Activated CD8-positive, alpha-beta memory T cell treated with anti-CD3 and anti-CD28 coated beads for 1 hour (primary cell): ENCODE measurements around the gene B4GALT7.
"Not testable (repeated sequence)": the region's sequence is repeated elsewhere in the genome, so short reads cannot be mapped to it uniquely, and the experiment has no call there.

Experiments used
- DNase-seq, 2 donors: peaks; one replicate each; pipeline ENCODE4 v3.0.0-alpha.2; 2020; ENCODE audit warnings: low read depth in 1 of 2; ENCODE audit errors: extremely low read depth in 1 of 2

The B4GALT7 gene, protein sequence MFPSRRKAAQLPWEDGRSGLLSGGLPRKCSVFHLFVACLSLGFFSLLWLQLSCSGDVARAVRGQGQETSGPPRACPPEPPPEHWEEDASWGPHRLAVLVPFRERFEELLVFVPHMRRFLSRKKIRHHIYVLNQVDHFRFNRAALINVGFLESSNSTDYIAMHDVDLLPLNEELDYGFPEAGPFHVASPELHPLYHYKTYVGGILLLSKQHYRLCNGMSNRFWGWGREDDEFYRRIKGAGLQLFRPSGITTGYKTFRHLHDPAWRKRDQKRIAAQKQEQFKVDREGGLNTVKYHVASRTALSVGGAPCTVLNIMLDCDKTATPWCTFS

DNA sequence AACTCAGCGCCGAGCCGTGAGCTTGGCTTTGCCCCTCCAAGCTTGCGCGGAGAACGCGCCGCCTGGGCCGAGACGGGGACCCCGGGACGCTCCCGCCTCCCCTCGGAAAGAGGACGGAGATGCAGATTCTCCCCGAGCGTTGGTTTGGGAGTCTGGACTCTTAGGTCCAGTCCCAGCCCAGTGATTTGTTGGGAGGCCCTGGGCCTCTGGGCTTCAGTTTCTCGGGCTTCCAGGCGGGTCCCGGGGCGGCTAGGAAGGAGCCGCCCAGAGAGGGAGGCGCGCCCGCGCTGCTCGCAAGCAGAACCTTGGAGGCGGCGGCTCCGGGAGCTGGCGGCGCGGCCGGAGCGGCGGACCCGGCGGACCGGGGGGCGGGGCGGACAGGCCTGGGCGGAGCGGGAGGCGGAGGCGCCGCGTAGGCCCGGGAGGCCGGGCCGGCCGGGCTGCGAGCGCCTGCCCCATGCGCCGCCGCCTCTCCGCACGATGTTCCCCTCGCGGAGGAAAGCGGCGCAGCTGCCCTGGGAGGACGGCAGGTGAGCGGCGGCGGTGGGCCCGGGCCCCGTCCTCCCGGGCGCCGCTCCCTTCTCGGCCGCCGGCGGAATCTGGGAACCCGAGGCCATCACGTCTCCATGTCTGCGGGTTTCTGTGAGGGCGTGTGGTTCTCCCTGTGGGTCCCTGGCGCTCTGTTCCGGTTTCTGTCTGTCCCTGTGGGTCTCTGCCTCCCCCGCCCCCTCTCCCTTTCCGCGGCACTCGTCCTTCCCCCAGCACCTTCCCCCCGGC lies at the start of gene B4GALT7:
Gene B4GALT7 (plus strand): TSS at position 402 of the 777 bp plus-strand sequence. CDS start 79 bp downstream, at position 481.
- peak; percentile 56 to 78 for DNase-seq

DNA sequence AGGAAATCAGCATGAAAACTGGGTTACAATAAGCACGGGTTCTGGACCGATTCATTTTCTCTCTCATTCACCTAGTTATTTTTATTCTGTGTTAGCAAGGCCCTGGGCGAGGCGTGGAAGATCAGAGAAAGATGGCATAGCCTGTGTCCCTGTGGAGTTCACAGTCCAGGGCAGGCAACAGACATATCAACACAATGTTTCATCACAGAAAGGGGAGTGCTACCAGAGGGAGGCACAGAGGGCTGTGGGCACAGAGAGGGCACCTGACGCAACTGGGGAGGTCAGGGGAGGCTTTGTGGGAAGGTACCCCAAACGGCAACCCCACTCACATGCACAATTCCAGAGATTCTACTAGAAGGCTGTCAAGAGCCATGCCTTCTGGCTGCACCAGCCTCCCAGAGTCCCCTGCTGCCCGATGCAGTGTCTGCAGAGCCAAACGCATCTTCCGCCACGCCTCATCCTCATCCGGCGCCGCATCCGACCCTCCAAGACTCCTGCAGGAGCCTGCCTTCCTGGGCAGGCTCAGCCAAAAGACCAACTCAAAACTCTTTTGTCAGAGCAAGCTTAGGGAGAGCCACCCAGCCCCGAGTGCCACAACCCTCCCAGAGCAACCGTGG lies 47.0 kb upstream of the B4GALT7 start:
- DNase-seq, result no peak

DNA sequence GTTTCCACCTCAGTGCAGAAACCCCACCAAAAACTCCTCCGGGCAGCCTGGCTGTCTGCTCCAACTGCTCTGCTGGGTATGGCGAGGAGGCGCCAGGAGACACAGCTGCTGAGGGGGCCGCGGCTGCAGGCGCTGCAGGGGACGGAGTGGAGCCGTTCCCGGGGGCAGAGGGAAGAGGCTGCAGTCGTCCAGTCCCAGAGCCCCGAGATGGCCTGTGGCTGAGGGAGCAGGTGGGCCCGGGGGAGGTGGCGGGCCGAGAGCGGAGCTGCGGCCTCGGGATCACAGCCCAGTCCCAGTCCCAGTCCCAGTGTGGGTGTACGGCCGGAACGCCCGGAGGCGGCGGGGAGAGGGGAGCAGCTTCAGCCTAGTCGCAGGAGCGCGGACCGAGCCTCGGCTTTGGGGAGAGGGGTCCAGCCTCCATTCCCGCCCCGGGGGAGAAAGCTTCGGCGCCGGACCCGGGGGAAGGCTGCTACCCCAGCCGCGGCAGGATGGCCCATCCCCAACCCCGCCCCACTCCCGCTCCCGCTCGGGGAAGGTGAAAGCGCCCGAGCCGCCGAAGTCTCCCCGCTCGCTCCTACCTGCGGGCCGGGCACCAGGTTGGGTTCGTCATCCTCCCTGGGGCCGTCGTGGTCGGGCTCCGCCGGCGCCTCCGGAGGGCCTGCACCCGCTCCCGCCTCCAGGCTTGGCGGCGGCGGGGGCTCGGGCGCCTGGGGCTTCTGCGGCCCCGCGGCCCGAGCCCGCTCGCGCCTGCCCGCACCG lies 46.1 kb upstream of the B4GALT7 start:
- peak in 1 of 2 donors; percentile 12 for DNase-seq

DNA sequence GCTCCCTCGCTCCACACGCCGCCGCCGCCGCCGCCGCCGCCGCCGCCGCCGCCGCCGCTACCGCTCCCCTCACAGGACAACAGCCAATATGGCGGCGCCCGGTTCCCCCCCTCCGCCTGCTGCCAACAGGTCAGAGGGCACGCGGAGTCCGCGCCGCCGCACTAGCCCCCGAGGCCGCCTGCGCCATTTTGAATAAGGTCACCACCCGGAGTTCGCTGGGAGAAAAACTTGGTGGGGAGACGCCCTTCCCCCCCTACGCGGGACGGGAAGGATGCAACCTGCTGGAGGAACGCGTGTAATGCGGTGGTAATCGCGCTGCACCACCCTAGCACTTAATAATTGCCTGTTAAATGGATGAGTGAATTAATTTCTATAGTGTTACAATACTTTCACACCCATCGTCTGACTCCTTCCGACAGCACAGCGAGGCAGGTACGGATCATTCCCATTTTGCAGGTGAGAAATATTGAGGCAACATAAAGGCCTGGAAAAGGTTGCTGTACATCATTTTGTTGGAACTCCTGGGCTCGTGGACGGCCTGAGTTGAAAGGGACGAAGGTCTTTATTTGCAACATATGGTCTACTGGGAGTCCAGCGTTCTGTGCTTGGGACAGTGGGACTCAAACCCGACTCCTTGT lies 45.3 kb upstream of the B4GALT7 start, which contains the start of gene FAM193B:
Gene FAM193B (minus strand): TSS at position 90 of the 638 bp plus-strand sequence. CDS start 105 bp downstream, outside the sequence.
- peak; percentile 86 to 89 for DNase-seq

DNA sequence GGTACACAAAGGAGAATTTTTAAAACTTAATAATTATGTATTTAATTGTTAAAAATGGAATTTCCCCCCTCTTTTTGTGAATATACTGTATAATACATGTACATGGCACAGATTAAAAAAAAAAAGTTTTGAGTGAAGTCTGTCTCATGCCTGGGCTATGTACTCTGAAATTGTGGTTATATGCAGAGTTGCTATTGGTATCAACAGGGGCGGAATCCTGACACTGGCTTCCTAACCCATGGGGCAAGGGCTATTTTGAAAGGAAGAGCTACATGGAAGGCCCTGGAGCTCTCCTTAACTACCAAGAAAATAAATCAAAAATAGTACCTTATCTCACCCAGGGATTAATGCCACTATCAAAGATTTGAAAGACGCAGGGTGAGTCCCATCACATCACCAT lies 44.7 kb upstream of the B4GALT7 start:
- DNase-seq, result no peak

DNA sequence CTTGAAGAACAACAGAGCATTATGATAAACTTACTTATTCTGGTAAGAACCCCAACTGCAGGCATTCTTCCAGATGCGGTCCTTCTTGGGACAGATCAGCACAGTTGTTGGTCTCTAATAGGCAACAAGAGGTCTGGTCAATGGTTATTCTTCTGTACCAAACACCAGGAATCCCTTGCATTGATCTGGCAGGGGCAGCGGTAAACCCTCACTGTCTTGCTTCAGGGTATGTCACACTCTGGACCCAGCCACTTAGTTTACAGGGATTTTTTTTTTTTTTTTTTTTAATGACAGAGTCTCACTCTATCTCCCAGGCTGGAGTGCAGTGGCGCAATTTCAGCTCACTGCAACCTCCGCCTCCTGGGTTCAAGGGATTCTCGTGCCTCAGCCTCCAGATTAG lies 44.3 kb upstream of the B4GALT7 start:
- DNase-seq, result no peak

DNA sequence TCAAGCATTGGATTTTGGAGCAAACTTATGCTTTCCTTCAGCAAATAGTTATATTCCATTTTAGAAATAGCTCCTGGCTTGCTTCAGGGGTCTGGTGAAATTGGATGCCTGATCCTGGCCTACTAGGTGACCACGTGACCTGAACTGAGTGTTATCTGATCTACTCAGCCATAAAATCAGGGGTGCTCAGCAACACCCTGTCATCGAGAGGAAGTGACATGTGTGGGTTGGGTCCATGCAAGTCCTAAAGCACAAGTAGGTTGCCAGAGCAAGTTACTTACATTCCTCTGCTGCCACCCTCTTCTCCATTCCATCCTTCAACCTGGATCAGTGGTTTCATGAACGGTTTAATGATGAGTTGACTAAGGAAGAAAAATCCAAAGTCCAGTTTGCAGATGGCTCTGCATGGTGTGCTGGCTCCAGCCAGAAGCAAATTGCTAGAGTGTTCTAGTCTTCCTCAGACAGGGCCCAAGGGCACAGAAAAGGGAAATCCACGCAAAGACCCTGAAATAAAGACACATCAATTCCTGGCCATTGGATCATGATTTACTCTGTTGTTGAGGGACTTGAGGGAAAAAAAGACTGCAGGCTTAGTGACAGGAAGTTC lies 42.8 kb upstream of the B4GALT7 start:
- DNase-seq, result no peak

DNA sequence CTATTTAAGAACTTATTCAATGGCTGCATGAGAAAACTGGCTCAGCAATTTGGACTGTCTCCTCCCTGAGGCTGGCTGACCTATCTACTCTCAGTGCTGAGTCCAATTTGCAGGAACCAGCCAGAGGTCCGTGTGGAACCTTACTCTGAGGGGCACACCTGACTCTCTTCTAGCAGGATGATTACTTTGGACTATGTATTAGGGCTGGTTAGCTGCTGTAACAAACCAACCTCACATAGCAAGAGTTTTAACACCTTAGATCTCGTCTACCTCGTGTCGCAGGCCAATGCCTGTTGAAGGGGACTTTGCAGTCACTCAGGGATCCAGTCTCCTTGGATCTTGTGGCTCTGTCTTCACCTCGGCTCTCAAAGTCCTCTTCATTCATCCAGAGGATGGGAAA lies 42.1 kb upstream of the B4GALT7 start:
- DNase-seq, result no peak

DNA sequence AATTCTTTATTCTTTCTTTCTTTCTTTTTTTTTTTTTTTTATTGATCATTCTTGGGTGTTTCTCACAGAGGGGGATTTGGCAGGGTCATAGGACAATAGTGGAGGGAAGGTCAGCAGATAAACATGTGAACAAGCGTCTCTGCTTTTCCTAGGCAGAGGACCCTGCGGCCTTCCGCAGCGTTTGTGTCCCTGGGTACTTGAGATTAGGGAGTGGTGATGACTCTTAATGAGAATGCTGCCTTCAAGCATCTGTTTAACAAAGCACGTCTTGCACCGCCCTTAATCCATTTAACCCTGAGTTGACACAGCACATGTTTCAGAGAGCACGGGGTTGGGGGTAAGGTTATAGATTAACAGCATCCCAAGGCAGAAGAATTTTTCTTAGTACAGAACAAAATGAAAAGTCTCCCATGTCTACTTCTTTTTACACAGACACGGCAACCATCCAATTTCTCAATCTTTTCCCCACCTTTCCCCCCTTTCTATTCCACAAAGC lies 40.4 kb upstream of the B4GALT7 start:
- not testable (repeated sequence) for DNase-seq

DNA sequence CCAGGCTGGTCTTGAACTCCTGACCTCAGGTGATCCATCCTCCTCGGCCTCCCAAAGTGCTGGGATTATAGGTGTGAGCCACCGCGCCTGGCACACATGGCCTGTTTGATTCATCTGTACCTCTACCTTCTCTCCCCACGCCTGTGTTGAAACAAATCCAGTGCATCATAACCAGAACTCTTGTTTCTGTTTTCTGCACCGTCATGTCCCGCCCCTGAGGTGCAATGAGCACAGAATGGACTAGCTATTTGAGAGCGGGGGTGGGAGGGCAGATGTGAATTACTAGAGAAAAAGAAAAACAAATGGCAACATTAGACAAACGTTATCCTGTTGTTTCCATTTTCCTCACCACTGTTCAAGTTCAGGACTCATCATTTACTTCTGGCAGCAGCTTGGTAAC lies 34.9 kb upstream of the B4GALT7 start:
- no peak for DNase-seq

DNA sequence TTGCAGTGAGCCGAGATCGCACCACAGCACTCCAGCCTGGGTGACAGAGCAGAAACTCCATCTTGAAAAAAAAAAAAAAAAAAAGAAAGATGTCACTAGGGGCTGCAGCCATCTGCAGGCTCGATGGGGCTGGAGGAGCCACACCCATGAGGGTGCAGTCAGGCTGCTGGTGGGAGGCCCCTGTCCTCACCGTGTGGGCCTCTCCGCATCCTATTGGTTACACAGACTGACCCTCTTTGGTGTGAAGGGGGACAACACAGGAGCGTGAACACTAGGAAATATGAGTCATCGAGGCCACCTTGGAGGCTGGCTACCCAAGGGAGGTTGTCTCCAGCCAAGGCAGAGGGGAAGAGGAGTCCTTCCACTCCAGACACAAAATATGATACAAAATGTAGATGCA lies 31.6 kb upstream of the B4GALT7 start:
- no peak for DNase-seq

DNA sequence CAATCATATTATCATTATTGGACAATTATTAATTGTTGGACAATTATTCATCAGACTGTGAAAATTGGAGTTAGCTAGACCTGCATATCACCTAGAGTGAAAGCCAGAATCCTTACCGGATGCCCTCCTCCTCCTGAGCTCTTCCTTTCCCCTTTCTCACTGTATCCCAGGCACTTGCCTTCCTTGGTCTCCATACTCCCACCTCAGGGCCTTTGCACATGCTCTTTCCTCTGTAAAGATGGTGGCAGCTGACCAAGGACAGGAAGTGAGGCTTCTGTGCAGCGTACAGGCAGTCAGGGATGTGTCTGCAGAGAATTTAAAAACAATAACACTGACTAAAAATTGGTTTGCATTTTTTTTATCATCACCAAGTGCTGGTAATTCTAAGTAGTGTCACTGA lies 30.0 kb upstream of the B4GALT7 start:
- DNase-seq, result no peak

DNA sequence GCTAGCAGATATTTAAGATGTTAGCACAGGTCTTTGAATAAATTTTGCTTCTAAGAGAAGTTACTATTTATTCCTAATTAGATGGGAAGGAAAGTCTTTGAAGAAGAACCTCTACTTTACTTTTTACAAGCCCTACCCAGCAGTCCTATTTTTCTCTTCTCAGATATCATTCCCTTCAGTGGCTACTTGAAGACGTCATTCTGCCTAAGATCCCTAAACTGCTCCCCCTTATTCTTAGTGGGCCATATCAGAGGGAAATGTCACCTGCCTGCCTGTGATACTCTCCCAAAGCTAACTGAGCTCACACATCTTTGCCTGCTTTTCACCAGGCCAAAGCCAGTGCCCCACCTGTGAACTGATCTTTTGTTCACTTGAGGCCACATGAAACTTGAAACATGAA lies 24.4 kb upstream of the B4GALT7 start:
- DNase-seq, result no peak

DNA sequence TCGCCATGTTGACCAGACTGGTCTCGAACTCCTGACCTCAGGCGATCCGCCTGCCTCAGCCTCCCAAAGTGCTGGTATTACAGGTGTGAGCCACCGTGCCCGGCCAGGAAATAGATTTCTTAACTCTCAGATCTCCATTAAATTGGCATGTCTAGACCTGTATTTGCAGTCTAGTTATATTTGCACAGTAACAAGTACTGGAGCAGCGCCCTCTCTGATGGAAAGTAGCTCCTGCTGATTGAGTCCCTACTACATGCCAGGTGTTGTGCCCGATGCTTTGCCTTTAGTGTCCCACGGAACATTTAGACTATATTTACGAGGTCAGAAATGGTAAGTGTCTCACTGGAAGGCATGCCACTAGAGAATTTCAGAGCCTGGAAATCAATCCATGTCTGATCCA lies 23.8 kb upstream of the B4GALT7 start:
- no peak for DNase-seq

DNA sequence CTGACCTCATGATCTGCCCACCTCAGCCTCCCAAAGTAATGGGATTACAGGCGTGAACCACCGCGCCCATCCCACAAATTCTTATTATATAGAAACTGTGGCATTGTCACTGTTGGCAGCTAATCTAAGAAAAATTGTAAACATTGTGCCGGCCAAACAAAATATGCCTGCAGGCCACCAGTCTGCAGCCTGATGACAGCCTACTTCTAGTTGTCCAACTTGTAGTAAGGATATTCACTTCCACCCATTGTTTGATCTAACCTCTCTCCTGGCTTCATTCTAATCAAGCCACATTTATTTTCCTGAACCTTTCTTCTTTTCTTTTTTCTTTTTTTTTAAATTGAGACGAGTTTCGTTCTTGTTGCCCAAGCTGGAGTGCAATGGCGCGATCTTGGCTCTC lies 21.6 kb upstream of the B4GALT7 start:
- no peak for DNase-seq

DNA sequence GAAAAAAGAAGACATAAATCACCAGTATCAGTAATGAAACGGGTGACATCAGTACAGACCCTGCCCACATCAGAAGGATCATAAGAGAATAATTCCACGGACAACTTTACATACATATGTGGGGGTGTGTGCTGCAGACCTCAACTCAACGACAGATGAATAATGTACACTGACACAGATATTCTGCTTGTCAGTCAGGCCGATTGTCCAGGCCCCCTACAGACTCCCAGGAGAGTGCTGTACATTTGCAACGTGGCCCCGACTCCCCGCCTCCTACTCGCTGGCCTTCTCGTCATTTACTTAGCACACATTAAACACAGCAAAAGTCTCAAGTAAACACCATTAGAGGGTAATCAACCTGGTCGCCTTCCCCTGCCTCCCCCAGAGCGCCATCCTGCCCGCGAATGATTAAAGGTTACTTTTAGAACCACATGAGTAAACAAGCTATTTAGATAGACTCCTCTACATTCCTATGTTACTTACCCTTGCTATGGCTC lies 11.5 kb upstream of the B4GALT7 start:
- DNase-seq, result no peak

DNA sequence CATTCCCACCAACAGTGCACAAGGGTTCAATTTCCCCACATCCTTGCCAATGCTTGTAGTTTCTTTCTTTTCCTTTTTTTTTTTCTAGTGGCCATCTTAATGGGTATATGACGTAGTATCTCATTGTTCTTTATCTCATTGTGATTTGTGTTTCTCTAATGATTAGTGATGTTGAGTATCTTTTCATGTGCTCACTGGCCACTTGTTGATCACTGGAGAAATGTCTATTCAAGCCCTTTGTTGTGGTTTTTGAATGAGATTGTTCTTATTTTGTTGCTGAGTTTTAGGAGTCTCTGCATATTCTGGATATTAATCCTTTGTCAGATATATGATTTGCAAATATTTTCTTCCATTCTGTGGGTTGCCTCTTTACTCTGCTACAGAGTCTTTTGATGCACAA lies 9.5 kb upstream of the B4GALT7 start:
- DNase-seq, result no peak

DNA sequence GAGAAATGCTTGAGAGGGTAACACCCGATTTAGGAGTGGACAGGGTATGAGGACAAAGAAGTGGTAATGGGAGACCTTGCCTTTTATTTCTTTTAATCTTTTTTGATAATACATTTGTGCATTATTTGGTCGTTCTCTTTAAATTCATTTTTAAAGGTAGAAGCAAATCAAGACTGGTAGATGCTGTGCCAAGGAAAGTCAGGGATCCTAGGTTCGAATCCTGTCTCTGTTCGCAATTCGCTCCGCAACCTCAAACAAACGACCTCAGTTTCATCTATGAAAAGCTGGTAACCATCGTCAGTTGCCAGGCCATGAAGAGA lies 8.3 kb upstream of the B4GALT7 start:
- DNase-seq, result no peak

DNA sequence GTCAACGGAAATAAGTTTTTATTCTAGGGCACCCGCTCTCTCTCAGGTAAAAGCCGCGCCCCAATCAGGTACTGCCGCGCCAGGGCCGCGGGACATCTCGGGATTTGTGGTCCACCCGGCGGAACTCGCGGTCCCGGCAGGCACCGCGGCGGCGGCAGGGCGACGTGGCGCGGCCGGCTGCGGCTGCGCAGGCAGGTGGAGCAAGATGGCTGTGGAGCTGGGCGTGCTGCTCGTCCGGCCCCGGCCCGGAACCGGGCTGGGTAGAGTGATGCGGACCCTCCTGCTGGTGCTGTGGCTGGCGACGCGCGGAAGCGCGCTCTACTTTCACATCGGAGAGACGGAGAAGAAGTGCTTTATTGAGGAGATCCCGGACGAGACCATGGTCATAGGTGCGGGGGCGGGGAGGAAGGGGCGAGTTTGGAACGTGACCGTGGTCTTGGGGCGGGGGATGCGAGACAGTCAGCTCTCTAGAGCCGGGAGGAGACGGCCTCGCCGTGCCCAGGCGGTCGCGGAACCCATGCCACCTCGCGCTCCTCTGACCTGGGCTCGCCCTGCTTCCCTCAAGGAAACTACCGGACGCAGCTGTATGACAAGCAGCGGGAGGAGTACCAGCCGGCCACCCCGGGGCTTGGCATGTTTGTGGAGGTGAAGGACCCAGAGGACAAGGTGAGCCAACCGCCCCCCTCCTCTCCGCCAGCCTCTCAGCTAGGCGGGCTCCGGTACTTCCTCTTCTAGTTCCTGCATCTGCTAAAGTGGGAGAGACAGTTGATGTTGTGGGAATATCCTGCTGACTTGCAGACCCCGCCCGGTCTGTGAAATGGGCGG lies 7.7 kb upstream of the B4GALT7 start, which contains the start of gene TMED9:
Gene TMED9 (plus strand): TSS at position 194 of the 825 bp plus-strand sequence. CDS start 12 bp downstream, at position 206.
- DNase-seq, result peak; percentile 61 to 81
